GM18508 (cell line): ENCODE data around the gene ABHD17C.
"Not testable (repeated sequence)": the region's sequence is repeated elsewhere in the genome, so short reads cannot be mapped to it uniquely, and the experiment has no call there.

Experiments
- ATAC-seq: cut with Tn5 transposase; IDR thresholded peaks from one replicate; pipeline ENCODE4 v1.9.1; 2021; ENCODE audit warnings: moderate number of reproducible peaks; ENCODE audit not compliant: insufficient read depth, unreplicated experiment

Gene ABHD17C

DNA sequence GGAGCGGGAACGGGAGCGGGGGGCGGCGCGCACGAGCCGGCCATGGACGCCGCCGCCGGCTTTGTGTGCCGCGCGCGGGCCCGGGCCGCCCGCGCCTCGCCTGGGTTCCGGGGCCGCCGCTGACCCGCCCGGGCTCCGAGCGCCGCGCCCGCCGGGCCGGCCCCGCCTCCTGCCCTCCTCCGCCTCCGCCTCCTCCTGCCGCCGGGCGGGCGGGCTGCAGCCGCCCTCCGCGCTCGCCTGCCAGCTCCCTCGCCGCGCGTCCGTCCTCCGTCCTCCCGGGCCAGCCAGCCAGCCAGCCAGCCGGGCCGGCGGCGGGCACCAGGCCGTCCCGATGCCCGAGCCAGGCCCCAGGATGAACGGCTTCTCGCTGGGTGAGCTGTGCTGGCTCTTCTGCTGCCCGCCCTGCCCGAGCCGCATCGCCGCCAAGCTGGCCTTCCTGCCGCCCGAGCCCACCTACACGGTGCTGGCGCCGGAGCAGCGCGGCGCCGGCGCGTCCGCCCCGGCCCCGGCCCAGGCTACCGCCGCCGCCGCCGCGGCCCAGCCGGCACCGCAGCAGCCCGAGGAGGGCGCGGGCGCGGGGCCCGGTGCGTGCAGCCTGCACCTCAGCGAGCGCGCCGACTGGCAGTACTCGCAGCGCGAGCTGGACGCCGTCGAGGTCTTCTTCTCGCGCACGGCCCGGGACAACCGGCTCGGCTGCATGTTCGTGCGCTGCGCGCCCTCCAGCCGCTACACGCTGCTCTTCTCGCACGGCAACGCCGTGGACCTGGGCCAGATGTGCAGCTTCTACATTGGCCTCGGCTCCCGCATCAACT is at the start of gene ABHD17C:
ABHD17C (plus strand) TSS at position 212 of the 812 bp plus-strand sequence; CDS start at position 332, 120 bp downstream.
- ATAC-seq = no peak

DNA sequence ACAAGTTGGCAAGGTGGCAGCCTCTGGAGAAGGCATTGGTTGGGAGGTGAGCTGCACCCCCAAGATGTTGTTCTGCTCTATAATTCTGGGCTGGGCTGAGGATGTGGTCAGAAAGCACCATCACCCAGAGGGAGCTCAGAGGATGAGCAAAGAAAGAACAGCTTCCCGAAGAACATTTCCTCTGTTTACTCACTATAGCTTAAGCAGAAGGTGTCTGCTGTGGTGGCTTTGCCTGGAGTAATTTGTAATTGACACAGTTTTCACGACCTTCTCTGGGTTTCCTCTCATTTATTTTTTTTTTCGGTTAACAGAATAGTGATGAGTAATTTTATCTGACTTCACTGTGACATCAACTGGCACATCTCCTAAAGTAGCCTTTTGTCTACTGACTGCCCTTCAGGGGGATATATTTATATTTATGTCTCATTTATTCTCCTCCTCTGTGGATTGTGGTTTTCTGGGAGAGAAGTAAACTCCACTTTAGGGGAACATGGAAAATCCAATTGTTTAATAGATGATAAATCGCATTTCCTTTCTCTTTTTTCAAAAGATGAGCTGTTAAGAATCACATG is 49.5 kb upstream of the ABHD17C start:
- no peak for ATAC-seq

DNA sequence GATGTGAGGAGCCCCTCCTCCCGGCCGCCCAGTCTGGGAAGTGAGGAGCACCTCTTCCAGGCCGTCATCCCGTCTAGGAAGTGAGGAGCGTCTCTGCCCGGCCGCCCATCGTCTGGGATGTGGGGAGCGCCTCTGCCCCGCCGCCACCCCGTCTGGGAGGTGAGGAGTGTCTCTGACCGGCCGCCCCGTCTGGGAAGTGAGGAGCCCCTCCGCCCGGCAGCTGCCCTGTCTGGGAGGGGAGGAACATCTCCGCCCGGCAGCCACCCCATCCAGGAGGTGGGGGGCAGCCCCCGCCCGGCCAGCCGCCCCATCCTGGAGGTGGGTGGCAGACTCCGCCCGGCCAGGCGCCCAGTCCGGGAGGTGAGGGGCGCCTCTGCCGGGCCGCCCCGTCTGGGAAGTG is 47.7 kb upstream of the ABHD17C start:
- not testable (repeated sequence) for ATAC-seq

DNA sequence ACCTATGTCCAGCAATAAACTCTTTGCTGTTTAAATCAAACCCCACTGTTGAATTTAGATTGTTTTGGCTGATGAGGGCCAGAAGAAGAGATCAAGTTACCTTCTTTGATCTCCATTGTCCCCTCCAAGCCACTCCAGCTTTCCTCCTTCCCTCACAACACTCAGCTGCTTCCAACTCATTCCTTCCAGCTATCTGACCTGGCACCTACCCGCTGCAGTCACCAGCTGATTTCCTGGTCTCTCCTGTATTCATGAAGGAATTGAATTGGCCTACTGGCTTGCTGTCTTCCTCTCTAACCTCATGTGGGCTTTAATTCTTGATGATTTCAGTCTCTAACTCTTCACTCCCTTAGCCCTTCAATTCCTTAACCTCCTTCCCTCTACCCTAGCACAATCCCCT is 40.8 kb upstream of the ABHD17C start:
- ATAC-seq = no peak

DNA sequence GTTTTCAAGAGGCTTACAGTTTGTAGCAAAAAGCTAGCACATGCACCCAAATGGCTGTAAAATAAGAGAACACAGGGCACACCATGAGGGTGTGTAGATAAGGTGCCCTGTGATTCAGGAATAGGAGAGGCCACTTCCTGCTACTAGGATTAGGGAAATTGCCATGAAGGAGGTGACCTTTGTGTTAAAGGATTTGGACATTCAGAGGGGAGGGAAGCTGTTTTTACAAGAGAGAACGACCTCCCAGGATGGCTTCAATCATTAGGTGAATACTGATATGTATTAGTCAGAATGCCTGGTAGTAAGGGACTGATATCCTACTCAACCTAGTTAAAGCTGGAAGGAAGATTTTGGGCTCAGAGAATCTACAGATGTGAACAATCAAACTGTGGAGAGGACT is 35.7 kb upstream of the ABHD17C start:
- no peak for ATAC-seq

DNA sequence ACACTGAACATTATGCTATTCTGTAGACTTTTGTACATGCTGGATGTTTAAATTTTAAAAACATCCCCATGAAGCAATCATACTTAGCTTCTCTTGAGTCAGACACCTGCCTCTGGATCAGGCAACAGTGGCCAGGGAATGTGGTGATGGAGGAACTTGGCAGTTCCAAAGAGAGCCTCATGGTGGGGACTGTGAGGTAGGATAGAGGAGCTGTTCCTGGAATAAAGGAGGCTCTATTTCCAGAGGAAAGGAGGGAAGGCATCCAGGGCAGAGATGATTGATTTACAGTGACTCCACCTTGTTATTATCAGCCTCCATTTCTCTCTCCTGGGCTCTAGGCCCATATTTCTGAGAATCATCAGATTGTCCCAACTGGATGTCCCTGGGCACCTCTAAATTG is 35.0 kb upstream of the ABHD17C start:
- ATAC-seq = no peak

DNA sequence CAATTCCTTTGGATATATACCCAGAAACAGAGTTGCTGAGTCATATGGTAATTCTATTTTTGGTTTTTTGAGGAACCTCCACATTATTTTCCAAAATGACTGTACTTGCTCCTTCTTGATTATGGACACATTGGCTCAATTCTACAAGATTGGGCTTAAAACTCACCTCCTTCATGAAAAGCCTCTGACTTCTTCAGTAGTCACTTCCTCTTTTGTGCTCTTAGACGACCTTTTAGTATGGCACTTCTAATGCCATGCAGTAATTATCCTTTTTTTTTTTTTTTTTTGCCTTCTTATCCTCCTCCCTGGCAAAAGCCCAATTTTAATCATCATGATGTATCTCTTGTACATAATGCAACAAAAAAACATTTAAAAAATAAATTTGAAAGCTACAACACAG is 33.0 kb upstream of the ABHD17C start:
- no peak for ATAC-seq

DNA sequence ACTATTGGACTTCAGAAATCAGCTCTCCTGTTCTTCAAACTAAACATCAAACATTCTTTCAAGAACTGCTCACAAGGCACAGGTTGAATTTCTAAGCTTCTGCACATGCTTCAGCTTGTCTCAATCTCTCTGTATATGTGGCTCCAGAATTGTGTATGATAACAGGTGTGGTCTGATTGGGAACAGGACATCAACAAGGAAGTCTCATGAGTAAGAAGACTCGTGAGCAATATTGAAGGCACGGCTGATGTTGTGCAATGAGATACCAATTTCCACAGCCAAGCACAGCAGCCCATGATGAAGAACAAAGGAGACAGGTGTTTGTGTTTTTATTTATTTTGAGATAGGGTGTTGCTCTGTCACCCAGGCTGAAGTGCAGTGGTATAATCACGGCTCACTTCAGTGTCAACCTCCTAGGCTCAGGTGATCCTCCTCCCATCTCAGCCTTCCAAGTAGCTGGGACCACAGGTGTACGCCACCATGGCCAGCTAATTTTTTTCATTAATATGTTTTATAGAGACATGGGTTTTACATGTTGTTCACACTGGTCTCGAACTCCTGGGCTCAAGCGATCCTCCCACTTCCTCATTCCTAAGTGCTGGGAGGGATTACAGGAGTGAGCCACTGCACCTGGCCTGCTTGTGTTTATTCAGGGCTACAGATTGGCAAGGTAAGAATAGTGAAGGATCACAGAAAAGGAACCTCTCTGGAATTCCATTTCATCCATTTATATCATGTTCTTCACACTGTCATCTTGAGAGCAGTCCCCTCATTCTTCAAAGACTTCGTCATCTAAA is 32.2 kb upstream of the ABHD17C start:
- ATAC-seq = no peak

DNA sequence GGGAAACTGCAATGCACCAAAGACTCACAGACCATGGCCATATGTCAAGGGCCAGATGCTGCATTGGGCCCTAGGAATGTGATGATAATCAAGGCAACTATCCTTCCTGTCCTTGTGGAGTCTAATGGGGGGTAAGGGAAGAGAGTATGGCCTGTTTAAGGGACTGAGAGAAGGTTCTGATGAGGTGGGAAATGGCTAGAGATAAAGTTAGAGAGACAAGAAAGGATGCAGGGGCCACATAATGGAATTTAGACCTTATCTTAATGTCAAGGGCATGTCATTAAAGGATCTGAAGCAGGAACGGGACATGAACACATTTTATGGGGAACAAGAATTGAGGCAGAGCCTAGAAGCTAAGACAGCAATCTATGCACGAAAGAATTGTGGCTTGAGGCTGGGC is 30.0 kb upstream of the ABHD17C start:
- ATAC-seq = no peak

DNA sequence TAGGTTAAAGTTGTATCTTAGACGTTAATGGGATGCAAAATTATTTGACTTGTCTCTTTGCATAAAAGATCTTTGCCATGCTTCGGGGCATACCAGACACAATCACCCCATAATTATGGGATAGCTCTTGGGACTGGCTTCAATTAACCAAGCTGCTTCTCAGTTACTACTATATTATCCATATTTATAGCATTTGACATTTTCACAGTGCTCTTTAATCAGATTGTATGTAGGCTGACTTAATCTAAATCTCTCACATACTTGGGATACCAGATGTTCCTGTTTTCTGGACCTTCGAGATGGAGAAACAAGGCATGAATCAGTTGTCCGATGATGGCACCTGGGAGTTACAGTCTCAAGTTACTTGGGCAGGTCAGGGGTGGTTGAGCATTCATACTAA is 27.2 kb upstream of the ABHD17C start:
- no peak for ATAC-seq

DNA sequence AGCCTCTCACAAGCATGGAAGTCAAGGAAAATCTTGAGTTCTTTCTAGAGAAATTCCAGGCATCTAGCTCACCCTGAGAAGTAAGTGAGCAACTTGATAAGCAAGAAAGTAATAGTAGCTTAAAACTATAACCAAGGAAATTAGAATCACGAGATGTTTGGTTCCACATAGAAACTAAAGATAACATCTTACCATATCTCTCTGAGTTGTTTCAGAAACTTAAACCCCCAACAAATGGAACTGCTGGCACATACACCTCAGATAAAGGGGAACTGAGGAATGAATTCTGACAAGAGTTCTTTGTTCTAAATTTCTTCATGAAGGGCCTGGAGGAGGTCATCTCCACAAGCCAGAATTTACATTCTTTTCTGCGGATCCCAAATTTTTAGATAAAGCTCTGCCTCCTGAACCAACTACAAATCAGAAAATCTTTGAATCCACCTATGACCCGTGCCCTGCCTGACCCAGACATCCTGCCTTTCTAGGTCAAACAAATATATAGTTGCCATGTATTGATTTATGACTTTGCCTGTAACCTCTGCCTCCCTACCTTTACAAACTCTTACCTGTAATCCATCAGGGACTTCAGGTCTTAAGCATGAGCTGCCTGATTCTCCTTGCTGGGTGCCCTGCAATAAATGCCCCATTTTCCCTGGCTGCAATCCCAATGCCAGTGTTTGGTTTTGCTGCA is 26.4 kb upstream of the ABHD17C start:
- ATAC-seq = no peak

DNA sequence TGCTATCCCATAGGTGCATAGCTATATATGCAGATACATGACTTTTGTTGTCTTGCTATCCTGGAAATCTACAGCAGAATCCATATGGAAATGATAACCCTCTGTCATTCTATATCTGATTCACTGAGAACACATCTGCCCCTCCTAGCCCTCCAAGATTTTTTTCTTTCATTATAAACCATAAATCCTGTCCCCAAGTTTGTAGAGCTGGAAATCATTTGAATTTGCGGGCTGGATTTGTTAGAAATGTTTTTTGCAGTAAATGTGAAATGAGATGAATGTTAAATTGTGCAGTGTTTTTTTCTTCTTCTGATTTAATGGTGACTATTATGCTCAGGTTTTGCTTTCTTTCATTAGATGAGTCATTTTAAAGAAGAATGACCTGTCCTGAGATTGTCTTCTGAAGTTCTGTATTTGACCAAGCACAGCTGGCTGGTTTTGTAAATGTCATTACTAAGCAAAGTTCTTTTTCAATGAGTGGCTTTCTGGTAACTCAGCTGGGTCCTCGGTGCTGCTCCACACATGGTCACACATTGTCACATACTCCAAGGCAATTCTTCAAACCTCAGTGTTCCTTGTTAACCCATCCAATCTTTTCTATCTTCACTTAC is 25.3 kb upstream of the ABHD17C start:
- no peak for ATAC-seq

DNA sequence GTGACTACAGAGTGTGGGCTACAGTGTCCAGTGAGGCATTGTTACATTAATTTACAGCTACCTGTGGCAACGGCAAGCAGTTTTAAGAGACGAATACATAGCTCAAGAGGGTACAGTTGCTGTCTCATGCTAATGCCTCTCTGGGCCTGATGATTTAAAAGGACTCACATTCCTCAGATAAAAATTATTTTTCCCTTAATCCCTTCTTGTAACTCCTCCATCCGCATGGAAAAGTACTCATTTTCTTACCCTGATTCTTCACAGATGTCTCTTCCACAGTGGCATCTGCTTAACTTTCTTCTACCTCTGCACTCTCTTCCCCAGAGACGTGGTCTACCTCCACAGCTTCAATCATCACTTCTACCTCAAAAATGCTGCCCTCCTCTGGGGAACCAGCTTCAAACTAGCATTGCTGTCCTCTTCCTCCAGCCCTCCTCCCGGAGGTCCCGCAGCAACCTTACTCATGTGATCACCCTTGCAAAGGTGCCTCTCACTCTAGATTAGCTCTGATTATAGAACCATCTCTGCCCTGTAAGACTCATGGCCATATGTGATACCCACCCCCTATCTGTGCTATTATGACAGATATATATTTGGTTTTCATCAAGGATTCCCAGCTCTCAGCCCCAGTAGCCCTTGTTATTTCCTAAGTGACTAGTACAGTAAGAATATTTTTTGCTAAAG is 21.4 kb upstream of the ABHD17C start:
- ATAC-seq = no peak

DNA sequence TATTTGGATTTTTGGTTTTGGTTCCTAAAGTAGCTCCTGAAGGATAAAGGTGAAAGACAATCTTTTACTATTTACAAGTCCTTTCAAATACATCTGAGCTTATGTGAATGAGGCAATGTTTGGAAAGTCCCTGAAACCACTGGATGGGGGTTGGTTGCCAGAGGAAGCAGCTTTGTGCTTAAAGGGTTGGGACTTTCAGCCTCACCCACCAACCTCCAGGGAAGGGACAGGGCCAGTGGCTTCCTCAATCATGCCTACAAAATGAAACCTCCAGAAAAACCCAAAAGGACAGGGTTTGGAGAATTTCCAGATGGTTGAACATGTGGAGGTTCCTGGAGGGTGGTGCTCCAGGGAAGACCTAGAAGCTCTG is 20.9 kb upstream of the ABHD17C start:
- ATAC-seq = no peak

DNA sequence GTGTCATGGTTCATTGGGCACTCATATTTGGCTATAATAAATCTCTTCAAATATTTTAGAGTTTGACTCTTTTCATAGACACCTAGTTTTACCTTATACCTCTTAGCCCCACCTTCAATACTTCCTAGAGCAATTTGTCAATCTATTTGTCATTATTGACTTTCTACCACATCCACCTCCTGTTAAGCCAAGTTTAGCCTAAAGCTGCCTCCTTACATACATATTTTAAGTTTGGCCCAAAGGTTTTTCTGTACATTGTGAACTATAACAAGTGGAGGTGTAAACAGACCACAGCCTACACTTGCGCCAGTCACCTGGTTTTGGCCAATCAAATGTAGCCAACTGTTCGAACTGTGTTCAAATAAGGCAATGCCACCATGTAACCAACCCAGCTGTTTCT is 18.1 kb upstream of the ABHD17C start:
- ATAC-seq = no peak

DNA sequence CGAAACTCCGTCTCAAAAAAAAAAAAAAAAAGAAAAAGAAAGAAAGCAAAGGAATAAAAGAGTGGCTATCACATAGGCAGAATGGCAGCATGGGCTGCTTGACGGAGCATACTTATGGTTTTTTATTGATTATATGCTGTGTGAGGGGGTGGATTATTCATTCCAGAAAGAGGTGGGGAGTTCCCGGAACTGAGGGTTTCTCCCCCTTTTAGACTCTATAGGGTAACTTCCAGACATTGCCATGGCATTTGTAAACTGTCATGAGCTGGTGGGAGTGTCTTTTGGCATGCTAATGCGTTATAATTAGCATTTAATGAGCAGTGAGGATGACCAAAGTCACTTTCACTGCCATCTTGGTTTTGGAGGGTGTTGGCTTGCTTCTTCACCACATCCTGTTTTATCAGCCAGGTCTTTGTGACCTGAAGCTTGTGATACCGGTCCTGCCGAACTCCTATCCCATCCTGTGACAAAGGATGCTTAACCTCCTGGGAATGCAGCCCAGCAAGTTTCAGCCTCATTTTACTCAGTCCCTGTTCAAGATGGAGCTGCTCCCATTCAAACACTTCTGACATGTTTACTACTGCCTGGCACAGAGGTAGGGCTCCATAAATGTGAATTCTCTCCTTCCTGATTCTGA is 15.8 kb upstream of the ABHD17C start:
- no peak for ATAC-seq

DNA sequence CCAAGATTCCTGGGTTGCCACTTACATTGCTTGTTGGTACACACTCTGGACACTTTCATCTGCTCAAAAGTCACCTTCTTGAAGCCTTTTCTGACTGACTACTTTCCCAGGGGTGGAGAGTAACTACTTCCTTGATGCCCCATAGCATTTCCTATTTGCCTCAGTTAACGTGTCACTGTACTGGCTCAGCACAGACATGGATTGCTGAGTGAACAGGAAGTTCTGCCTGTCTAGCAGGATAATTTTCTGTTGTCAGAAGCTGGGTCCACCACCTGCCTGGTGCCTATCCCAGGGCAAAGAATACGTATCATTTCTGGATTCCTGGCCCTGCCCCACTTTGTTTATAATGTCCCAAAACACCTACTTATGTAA is 15.3 kb upstream of the ABHD17C start:
- no peak for ATAC-seq

DNA sequence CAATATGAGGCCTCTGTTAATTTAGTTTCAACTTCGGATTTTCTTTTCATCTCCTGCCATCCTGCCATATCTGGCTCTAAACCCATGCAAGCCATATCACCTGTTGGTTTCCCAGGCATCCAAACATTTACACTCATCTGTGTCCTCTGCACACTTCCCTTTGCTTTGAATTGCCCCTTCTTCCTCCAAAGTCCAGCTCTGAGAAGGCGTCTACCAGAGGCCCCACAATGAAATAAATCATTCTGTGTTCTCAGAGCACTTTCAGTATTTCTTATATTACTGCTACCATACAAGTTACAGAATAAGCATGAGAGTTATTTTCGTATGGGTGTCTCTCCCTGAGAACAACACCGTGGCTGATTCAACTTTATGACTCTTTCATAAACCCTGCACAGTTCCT is 12.9 kb upstream of the ABHD17C start:
- ATAC-seq = no peak

DNA sequence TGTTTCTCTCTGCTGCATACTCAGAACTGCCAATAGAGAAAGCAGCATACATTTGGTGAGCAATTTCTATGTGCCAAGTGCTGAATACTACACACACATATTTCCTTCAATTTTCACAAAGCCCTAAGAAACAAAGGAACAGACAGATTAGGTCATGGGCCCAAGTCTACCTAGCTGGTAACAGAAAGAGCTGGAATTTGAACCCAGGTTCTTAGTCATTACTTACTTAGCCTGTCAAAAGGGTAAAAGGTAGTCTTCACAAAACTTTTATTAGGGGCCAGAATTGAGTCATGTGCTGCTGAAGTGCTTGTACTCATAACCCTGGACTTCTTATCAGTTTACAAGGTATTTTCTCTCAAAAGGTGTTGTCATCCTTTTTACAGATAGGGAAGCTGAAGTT is 10.4 kb upstream of the ABHD17C start:
- ATAC-seq = no peak
